ENCODE measurements around the gene LEP. TPM values are rescaled to one million over a fixed set of nuclear protein-coding genes. Genes with fewer than 3 reads are reported as not detected.

Gene LEP
- polyA plus RNA-seq, 2 of the 4 experiments (the other 2 are of a cell fraction): not detected

- no peak for ATAC-seq
- no peak for FAIRE-seq
- no peak overlapping the region for H3K27ac ChIP-seq
- H3K4me2 ChIP-seq: no peak overlapping the region
- no peaks in the 10 kb centered on the region for H3K4me1 ChIP-seq
- no peak for TF ChIP-seq CTCF (IDR thresholded peaks at IDR 0.05)
- TF ChIP-seq NPAS2 (CRISPR knock-in tag; IDR thresholded peaks at IDR 0.05; ENCODE audit: borderline replicate concordance): no peak
- no peak for TF ChIP-seq HDAC2 (IDR thresholded peaks at IDR 0.05)
- no peak for TF ChIP-seq REST (IDR thresholded peaks at IDR 0.05)
- TF ChIP-seq SMC3 (IDR thresholded peaks at IDR 0.05): no peak
- TF ChIP-seq ZSCAN20 (CRISPR knock-in tag; IDR thresholded peaks at IDR 0.05): no peak
- TF ChIP-seq HMGXB4 (CRISPR knock-in tag; IDR thresholded peaks at IDR 0.05; ENCODE audit: borderline replicate concordance): no peak
- TF ChIP-seq MAFK (IDR thresholded peaks at IDR 0.05; ENCODE audit: partially characterized antibody): no peak
- no peak for TF ChIP-seq FOSL2 (IDR thresholded peaks at IDR 0.05)
- no peak for TF ChIP-seq FOSL2 (CRISPR knock-in tag; IDR thresholded peaks at IDR 0.05)
- TF ChIP-seq ZC3H11A (IDR thresholded peaks at IDR 0.05): no peak
- no peak for TF ChIP-seq ELK1 (IDR thresholded peaks at IDR 0.05; ENCODE audit: low read depth, low read length)
- TF ChIP-seq POLR2AphosphoS2 (conservative IDR thresholded peaks at IDR 0.05; ENCODE audit: low read length): no peak
- no peak for TF ChIP-seq CEBPB (IDR thresholded peaks at IDR 0.05)
- TF ChIP-seq FOSB (CRISPR knock-in tag; IDR thresholded peaks at IDR 0.05): no peak
- no peak for TF ChIP-seq ATOH8 (CRISPR knock-in tag; IDR thresholded peaks at IDR 0.05; ENCODE audit: low read depth)
- H3K4me3 ChIP-seq: no peak overlapping the region
- WGBS (ENCODE audit: missing lambda C conversion rate): 98% methylated on average over 1 of the region's 1 CpG
- no peaks in the 10 kb centered on the region for H3K9me3 ChIP-seq
- no peak for DNase-seq (ENCODE audit: low read depth in 1 of 2, low spot score in 1 of 2)
- ChIA-PET POLR2A (interaction anchor here (0.6 kb wide), 1 partner anchor 113 kb away, joined by 3 read pairs; no protein-coding TSS in a partner anchor), CTCF (no interaction called here)
Measured at GRCh38 chr7:128278366-128278765, 37.3 kb downstream of the LEP start.

GRCh38 chr7:128279124-128279713, 38.1 kb downstream of the LEP start:
- Histone ChIP-seq H3K27ac (no peak overlapping the region), H3K9me3 (no peaks in the 10 kb centered on the region), H3K4me2 (no peak overlapping the region), H3K4me1 (no peaks in the 10 kb centered on the region), H3K4me3 (no peak overlapping the region)
- 90% methylated on average over 6 of the region's 6 CpGs for WGBS (ENCODE audit: missing lambda C conversion rate)
- DNase-seq (ENCODE audit: low read depth in 1 of 2, low spot score in 1 of 2) (no peak), ATAC-seq (no peak), FAIRE-seq (no peak)
- CTCF ChIA-PET: no interaction called here
- POLR2A ChIA-PET: no interaction called here
- TF ChIP-seq CTCF (IDR thresholded peaks at IDR 0.05) (no peak), ATOH8 (CRISPR knock-in tag; IDR thresholded peaks at IDR 0.05; ENCODE audit: low read depth) (no peak), MAX (IDR thresholded peaks at IDR 0.05) (no peak), HOXB13 (CRISPR knock-in tag; IDR thresholded peaks at IDR 0.05; ENCODE audit: low read depth) (no peak), ZNF302 (CRISPR knock-in tag; IDR thresholded peaks at IDR 0.05) (no peak), NPAS2 (CRISPR knock-in tag; IDR thresholded peaks at IDR 0.05; ENCODE audit: borderline replicate concordance) (no peak), RNF2 (IDR thresholded peaks at IDR 0.05; ENCODE audit: borderline replicate concordance, low read depth) (no peak), EHMT2 (IDR thresholded peaks at IDR 0.05; ENCODE audit: low read depth) (no peak), FOSB (CRISPR knock-in tag; IDR thresholded peaks at IDR 0.05) (no peak), HES2 (IDR thresholded peaks at IDR 0.05) (no peak), KDM1A (IDR thresholded peaks at IDR 0.05; ENCODE audit: low read depth) (no peak)

Measured in A549 (cell line).